HEK293 (cell line): Measurements from ENCODE around the gene C1orf35.

ENCODE experiments used
- CTCF ChIA-PET: fragments of 350-600 bp; formaldehyde crosslinking; extraction: SDS; loops from one replicate; lab custom pipeline; 2021; ENCODE audit warnings: antibody characterized with exemption; lab: Yijun Ruan, JAX
- POLR2A ChIA-PET: fragments of 300-600 bp; formaldehyde crosslinking; extraction: SDS; loops from one replicate; lab custom pipeline; 2020; ENCODE audit warnings: antibody characterized with exemption, inconsistent platforms; lab: Yijun Ruan, JAX
- H3K27ac ChIP-seq: fragments of 200-500 bp; sonication (Bioruptor generic); 2 replicates; pipeline ENCODE4 v1.5.1; 2014; ENCODE audit warnings: low read depth, low read length, control low read depth, inconsistent platforms; ENCODE audit errors: extremely low read depth
- H3K36me3 ChIP-seq, 2 experiments: fragments of 200-500 bp in 1 of 2; sonication (Bioruptor generic) in 1 of 2; 1 replicate in 1 of 2; 2 replicates in 1 of 2; pipeline ENCODE4 v1.5.1; 2014 to 2017; ENCODE audit warnings: inconsistent platforms in 2 of 2, low read length in 2 of 2; ENCODE audit not compliant: control insufficient read depth in 2 of 2, insufficient read depth in 1 of 2
- H3K4me1 ChIP-seq: fragments of 200-500 bp; sonication (Bioruptor generic); 2 replicates; pipeline ENCODE4 v1.5.1; 2014; ENCODE audit warnings: mild to moderate bottlenecking, low read length, inconsistent platforms; ENCODE audit not compliant: control insufficient read depth, insufficient read depth
- H3K4me3 ChIP-seq: 2 replicates; pipeline ENCODE4 v1.5.1; 2011; ENCODE audit warnings: low read depth, mild to moderate bottlenecking, control low read depth, low read length, moderate library complexity
- H3K9me3 ChIP-seq: fragments of 200-500 bp; sonication (Bioruptor generic); 2 replicates; pipeline ENCODE4 v1.5.1; 2014; ENCODE audit warnings: low read depth, low read length, inconsistent platforms; ENCODE audit not compliant: control insufficient read depth, insufficient read depth
- EGR2 ChIP-seq: fragments of 450-650 bp; formaldehyde crosslinking; IDR thresholded peaks from 2 replicates; pipeline ENCODE4 v1.5.1; 2016; ENCODE audit warnings: low read depth, missing biosample characterization, missing genetic modification characterization
- FEZF1 ChIP-seq: fragments of 450-650 bp; formaldehyde crosslinking; IDR thresholded peaks from 2 replicates; pipeline ENCODE4 v1.5.1; 2016; ENCODE audit warnings: missing biosample characterization, missing genetic modification characterization
- KLF9 ChIP-seq: fragments of 450-650 bp; formaldehyde crosslinking; IDR thresholded peaks from 2 replicates; pipeline ENCODE4 v1.5.1; 2016; ENCODE audit warnings: missing biosample characterization, missing genetic modification characterization, low read depth
- MZF1 ChIP-seq: fragments of 450-650 bp; formaldehyde crosslinking; IDR thresholded peaks from 2 replicates; pipeline ENCODE4 v1.5.1; 2017; ENCODE audit warnings: missing biosample characterization, missing genetic modification characterization, borderline replicate concordance
- PATZ1 ChIP-seq: fragments of 450-650 bp; formaldehyde crosslinking; IDR thresholded peaks from 2 replicates; pipeline ENCODE4 v1.5.1; 2016; ENCODE audit warnings: missing biosample characterization, missing genetic modification characterization
- RBAK ChIP-seq: fragments of 450-650 bp; formaldehyde crosslinking; IDR thresholded peaks from 2 replicates; pipeline ENCODE4 v1.5.1; 2016; ENCODE audit warnings: missing biosample characterization, missing genetic modification characterization
- REPIN1 ChIP-seq: fragments of 450-650 bp; formaldehyde crosslinking; IDR thresholded peaks from 2 replicates; pipeline ENCODE4 v1.5.1; 2017; ENCODE audit warnings: missing biosample characterization, missing genetic modification characterization, low read depth
- SP2 ChIP-seq: fragments of 450-650 bp; formaldehyde crosslinking; IDR thresholded peaks from 2 replicates; pipeline ENCODE4 v1.5.1; 2016; ENCODE audit warnings: missing biosample characterization, missing genetic modification characterization
- ZBTB20 ChIP-seq: fragments of 450-650 bp; formaldehyde crosslinking; IDR thresholded peaks from 2 replicates; pipeline ENCODE4 v1.5.1; 2016; ENCODE audit warnings: missing biosample characterization, missing genetic modification characterization
- ZBTB7A ChIP-seq: fragments of 450-650 bp; formaldehyde crosslinking; IDR thresholded peaks from 2 replicates; pipeline ENCODE4 v1.5.1; 2016; ENCODE audit warnings: low read depth, missing biosample characterization, missing genetic modification characterization
- ZEB2 ChIP-seq: fragments of 450-650 bp; formaldehyde crosslinking; IDR thresholded peaks from 2 replicates; pipeline ENCODE4 v1.5.1; 2016; ENCODE audit warnings: missing biosample characterization, missing genetic modification characterization
- ZNF112 ChIP-seq: fragments of 450-650 bp; formaldehyde crosslinking; IDR thresholded peaks from 2 replicates; pipeline ENCODE4 v1.5.0; 2017; ENCODE audit warnings: missing biosample characterization, missing genetic modification characterization
- ZNF121 ChIP-seq: fragments of 450-650 bp; formaldehyde crosslinking; IDR thresholded peaks from 2 replicates; pipeline ENCODE4 v1.5.1; 2016; ENCODE audit warnings: missing biosample characterization, missing genetic modification characterization
- ZNF184 ChIP-seq: fragments of 450-650 bp; IDR thresholded peaks from 2 replicates; pipeline ENCODE4 v1.5.1; 2018; ENCODE audit warnings: missing biosample characterization, mild to moderate bottlenecking, missing genetic modification characterization
- ZNF2 ChIP-seq: fragments of 450-650 bp; formaldehyde crosslinking; IDR thresholded peaks from 2 replicates; pipeline ENCODE4 v1.5.1; 2016; ENCODE audit warnings: missing biosample characterization, missing genetic modification characterization
- ZNF341 ChIP-seq: fragments of 450-650 bp; formaldehyde crosslinking; IDR thresholded peaks from 2 replicates; pipeline ENCODE4; 2016; ENCODE audit warnings: low read depth, missing biosample characterization, missing genetic modification characterization
- ZNF366 ChIP-seq: fragments of 450-650 bp; formaldehyde crosslinking; conservative IDR thresholded peaks from 2 replicates; pipeline ENCODE4 v1.5.1; 2016; ENCODE audit warnings: missing biosample characterization, missing genetic modification characterization
- ZNF571 ChIP-seq: fragments of 450-650 bp; formaldehyde crosslinking; IDR thresholded peaks from 2 replicates; pipeline ENCODE4 v1.5.0; 2017; ENCODE audit warnings: missing biosample characterization, missing genetic modification characterization
- ZNF585B ChIP-seq: fragments of 450-650 bp; formaldehyde crosslinking; IDR thresholded peaks from 2 replicates; pipeline ENCODE4 v1.5.1; 2016; ENCODE audit warnings: missing biosample characterization, missing genetic modification characterization
- ZNF639 ChIP-seq: fragments of 450-650 bp; formaldehyde crosslinking; IDR thresholded peaks from 2 replicates; pipeline ENCODE4 v1.5.1; 2016; ENCODE audit warnings: missing biosample characterization, missing genetic modification characterization
- ZNF707 ChIP-seq: fragments of 450-650 bp; formaldehyde crosslinking; IDR thresholded peaks from 2 replicates; pipeline ENCODE4 v1.5.1; 2016; ENCODE audit warnings: missing biosample characterization, missing genetic modification characterization
- ZNF777 ChIP-seq: fragments of 450-650 bp; formaldehyde crosslinking; IDR thresholded peaks from 2 replicates; pipeline ENCODE4 v1.5.1; 2017; ENCODE audit warnings: missing biosample characterization, missing genetic modification characterization, borderline replicate concordance
- ZNF830 ChIP-seq: fragments of 450-650 bp; IDR thresholded peaks from 2 replicates; pipeline ENCODE4 v1.5.0; 2018; ENCODE audit warnings: missing biosample characterization, missing genetic modification characterization, low read depth, mild to moderate bottlenecking, moderate library complexity
- TF ChIP-seq, protein P1 (sequence below): fragments of 450-650 bp; formaldehyde crosslinking; IDR thresholded peaks from 2 replicates; pipeline ENCODE4 v1.5.1; 2016; ENCODE audit warnings: missing biosample characterization, missing genetic modification characterization, borderline replicate concordance
- TF ChIP-seq, protein P2 (sequence below): fragments of 450-650 bp; formaldehyde crosslinking; IDR thresholded peaks from 2 replicates; pipeline ENCODE4 v1.5.1; 2016; ENCODE audit warnings: missing biosample characterization, missing genetic modification characterization

The C1orf35 gene

GRCh38 chr1:228109073-228109961 is 6.2 kb upstream of the C1orf35 start, which contains the start of gene MRPL55:
MRPL55 (minus strand) TSS chr1:228109299; CDS start chr1:228108260, 1,039 bp downstream.
- peak within 1 kb of the TSS; percentile 90 for H3K4me3 ChIP-seq
- H3K27ac ChIP-seq = peak within 1 kb of the TSS; percentile 69; the same call in 1 of the 2 replicates
- no peaks in the 10 kb centered on the region for H3K9me3 ChIP-seq
- 0 out of 2 replicates have a peak, but pooled peaks cover 3% of the 10 kb centered on the region for H3K4me1 ChIP-seq
- ChIA-PET POLR2A (interaction anchor here (1.0 to 1.9 kb wide), 3 partner anchors 27 to 53 kb away, joined by 3 to 8 read pairs (median 5); partner anchors contain the start of gene ARF1), CTCF (interaction anchor here (0.6 to 9.9 kb wide), 8 partner anchors 9 to 1341 kb away, joined by 3 to 57 read pairs (median 4); no protein-coding TSS in a partner anchor)
- peaks cover 6 to 33% of the 10 kb centered on the region in 2 experiments for H3K36me3 ChIP-seq
- TF ChIP-seq RBAK = no peak
- peak; percentile 96 for TF ChIP-seq KLF9 (tag by site-specific recombination)
- peak; percentile 97 for TF ChIP-seq EGR2 (tag by site-specific recombination)
- peak; percentile 59; the same call in 1 of the 2 replicates for TF ChIP-seq ZNF121
- peak; percentile 76 for TF ChIP-seq ZNF341
- TF ChIP-seq, protein P1, sequence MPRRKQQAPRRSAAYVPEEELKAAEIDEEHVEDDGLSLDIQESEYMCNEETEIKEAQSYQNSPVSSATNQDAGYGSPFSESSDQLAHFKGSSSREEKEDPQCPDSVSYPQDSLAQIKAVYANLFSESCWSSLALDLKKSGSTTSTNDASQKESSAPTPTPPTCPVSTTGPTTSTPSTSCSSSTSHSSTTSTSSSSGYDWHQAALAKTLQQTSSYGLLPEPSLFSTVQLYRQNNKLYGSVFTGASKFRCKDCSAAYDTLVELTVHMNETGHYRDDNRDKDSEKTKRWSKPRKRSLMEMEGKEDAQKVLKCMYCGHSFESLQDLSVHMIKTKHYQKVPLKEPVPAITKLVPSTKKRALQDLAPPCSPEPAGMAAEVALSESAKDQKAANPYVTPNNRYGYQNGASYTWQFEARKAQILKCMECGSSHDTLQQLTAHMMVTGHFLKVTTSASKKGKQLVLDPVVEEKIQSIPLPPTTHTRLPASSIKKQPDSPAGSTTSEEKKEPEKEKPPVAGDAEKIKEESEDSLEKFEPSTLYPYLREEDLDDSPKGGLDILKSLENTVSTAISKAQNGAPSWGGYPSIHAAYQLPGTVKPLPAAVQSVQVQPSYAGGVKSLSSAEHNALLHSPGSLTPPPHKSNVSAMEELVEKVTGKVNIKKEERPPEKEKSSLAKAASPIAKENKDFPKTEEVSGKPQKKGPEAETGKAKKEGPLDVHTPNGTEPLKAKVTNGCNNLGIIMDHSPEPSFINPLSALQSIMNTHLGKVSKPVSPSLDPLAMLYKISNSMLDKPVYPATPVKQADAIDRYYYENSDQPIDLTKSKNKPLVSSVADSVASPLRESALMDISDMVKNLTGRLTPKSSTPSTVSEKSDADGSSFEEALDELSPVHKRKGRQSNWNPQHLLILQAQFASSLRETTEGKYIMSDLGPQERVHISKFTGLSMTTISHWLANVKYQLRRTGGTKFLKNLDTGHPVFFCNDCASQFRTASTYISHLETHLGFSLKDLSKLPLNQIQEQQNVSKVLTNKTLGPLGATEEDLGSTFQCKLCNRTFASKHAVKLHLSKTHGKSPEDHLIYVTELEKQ (tag by site-specific recombination) = peak; percentile 11; the same call in 1 of the 2 replicates
- peak; percentile 29 for TF ChIP-seq ZNF585B (tag by site-specific recombination)
- TF ChIP-seq FEZF1 (tag by site-specific recombination) = peak; percentile 81
- TF ChIP-seq ZNF571 (tag by site-specific recombination) = no peak
- TF ChIP-seq ZNF777 (tag by site-specific recombination) = no peak
- no peak for TF ChIP-seq ZNF184 (tag by site-specific recombination)
- no peak for TF ChIP-seq ZNF707 (tag by site-specific recombination)
- TF ChIP-seq ZNF639 = peak; percentile 88
- TF ChIP-seq ZBTB20 (tag by site-specific recombination) = peak; percentile 65; the same call in 1 of the 2 replicates
- TF ChIP-seq REPIN1 (tag by site-specific recombination) = no peak
- TF ChIP-seq ZEB2 (tag by site-specific recombination) = peak; percentile 94
- TF ChIP-seq ZBTB7A (tag by site-specific recombination) = peak; percentile 65; the same call in 1 of the 2 replicates
- no peak for TF ChIP-seq ZNF366
- TF ChIP-seq SP2 (tag by site-specific recombination) = peak; percentile 99
- TF ChIP-seq ZNF112 (tag by site-specific recombination) = no peak
- peak; percentile 96 for TF ChIP-seq PATZ1 (tag by site-specific recombination)
- TF ChIP-seq MZF1 (tag by site-specific recombination) = peak; percentile 73; the same call in 1 of the 2 replicates
- TF ChIP-seq ZNF2 (tag by site-specific recombination) = peak; percentile 86
- TF ChIP-seq ZNF830 (tag by site-specific recombination) = no peak
- TF ChIP-seq, protein P2, sequence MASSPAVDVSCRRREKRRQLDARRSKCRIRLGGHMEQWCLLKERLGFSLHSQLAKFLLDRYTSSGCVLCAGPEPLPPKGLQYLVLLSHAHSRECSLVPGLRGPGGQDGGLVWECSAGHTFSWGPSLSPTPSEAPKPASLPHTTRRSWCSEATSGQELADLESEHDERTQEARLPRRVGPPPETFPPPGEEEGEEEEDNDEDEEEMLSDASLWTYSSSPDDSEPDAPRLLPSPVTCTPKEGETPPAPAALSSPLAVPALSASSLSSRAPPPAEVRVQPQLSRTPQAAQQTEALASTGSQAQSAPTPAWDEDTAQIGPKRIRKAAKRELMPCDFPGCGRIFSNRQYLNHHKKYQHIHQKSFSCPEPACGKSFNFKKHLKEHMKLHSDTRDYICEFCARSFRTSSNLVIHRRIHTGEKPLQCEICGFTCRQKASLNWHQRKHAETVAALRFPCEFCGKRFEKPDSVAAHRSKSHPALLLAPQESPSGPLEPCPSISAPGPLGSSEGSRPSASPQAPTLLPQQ = peak; percentile 64; the same call in 1 of the 2 replicates
